CD14-positive monocyte (primary cell): Measurements from ENCODE around the gene PPP1R1B. TPM values are rescaled to one million over a fixed set of nuclear protein-coding genes. Genes with fewer than 3 reads are reported as not detected.

Source experiments
- DNase-seq, 3 donors: peaks; one replicate each; pipeline ENCODE4 v3.0.0-alpha.2; 2011 to 2022
- H2AFZ ChIP-seq: 2 replicates; pipeline ENCODE4 v1.6.0; 2012; ENCODE audit warnings: mild to moderate bottlenecking, low read depth, low read length, inconsistent platforms; ENCODE audit not compliant: insufficient read depth, poor library complexity, severe bottlenecking
- H3K27ac ChIP-seq, 2 donors: 1 replicate in 1 of 2; 2 replicates in 1 of 2; pipeline ENCODE4 v1.5.1; 2012 to 2013; ENCODE audit warnings: low read length in 2 of 2, control low read depth in 1 of 2, inconsistent platforms in 1 of 2, low read depth in 1 of 2, mild to moderate bottlenecking in 1 of 2
- H3K27me3 ChIP-seq, 2 donors: one replicate each; pipeline versions ENCODE4 v1.6.0 to v1.6.1; 2011 to 2013; ENCODE audit warnings: low read length in 2 of 2; ENCODE audit not compliant: control insufficient read depth in 2 of 2, insufficient read depth in 2 of 2
- H3K36me3 ChIP-seq, 2 donors: replicated peaks in 1 of 2; 1 replicate in 1 of 2; 2 replicates in 1 of 2; pipeline versions ENCODE4 v1.5.1 to v1.6.1; 2012 to 2013; ENCODE audit warnings: low read length in 2 of 2, control low read depth in 1 of 2, inconsistent platforms in 1 of 2, mild to moderate bottlenecking in 1 of 2; ENCODE audit not compliant: insufficient read depth in 2 of 2, control insufficient read depth in 1 of 2
- H3K4me1 ChIP-seq, 2 donors: 1 replicate in 1 of 2; 2 replicates in 1 of 2; pipeline versions ENCODE4 v1.5.1 to v1.6.1; 2012 to 2013; ENCODE audit warnings: low read length in 2 of 2, control low read depth in 1 of 2, inconsistent platforms in 1 of 2, mild to moderate bottlenecking in 1 of 2, moderate library complexity in 1 of 2; ENCODE audit not compliant: insufficient read depth in 2 of 2, control insufficient read depth in 1 of 2
- H3K4me2 ChIP-seq: replicated peaks from 2 replicates; pipeline ENCODE3; 2012; ENCODE audit warnings: low read length, moderate library complexity, mild to moderate bottlenecking; ENCODE audit not compliant: poor library complexity, severe bottlenecking; ENCODE audit errors: extremely low read depth
- H3K4me3 ChIP-seq, 3 experiments: fragments of 200-600 bp in 1 of 3; sonication (generic) in 1 of 3; replicated peaks in 1 of 3; 1 replicate in 2 of 3; 2 replicates in 1 of 3; pipeline ENCODE4 v1.5.1; 2011 to 2013; ENCODE audit warnings: low read length in 3 of 3, mild to moderate bottlenecking in 3 of 3, control low read depth in 2 of 3, low read depth in 2 of 3, inconsistent platforms in 1 of 3, moderate library complexity in 1 of 3
- H3K79me2 ChIP-seq: 2 replicates; pipeline ENCODE4 v1.6.0; 2012; ENCODE audit warnings: mild to moderate bottlenecking, control low read depth, inconsistent platforms, low read length, moderate library complexity; ENCODE audit not compliant: insufficient read depth
- H3K9ac ChIP-seq: 2 replicates; pipeline ENCODE4 v1.6.0; 2017; ENCODE audit warnings: low read length, mild to moderate bottlenecking; ENCODE audit not compliant: insufficient read depth, poor library complexity, severe bottlenecking
- H3K9me3 ChIP-seq, 2 donors: replicated peaks in 1 of 2; 1 replicate in 1 of 2; 2 replicates in 1 of 2; pipeline versions ENCODE4 v1.5.1 to v1.6.1; 2012 to 2013; ENCODE audit warnings: low read length in 2 of 2, control low read depth in 1 of 2; ENCODE audit not compliant: control insufficient read depth in 1 of 2, insufficient read depth in 1 of 2
- H4K20me1 ChIP-seq: 2 replicates; pipeline ENCODE4 v1.6.0; 2012; ENCODE audit warnings: mild to moderate bottlenecking, low read length, control low read depth, moderate library complexity; ENCODE audit not compliant: insufficient read depth
- H3K27ac Mint-ChIP-seq, 7 donors: one replicate each; pipeline ENCODE4 v1.8.0; 2020; ENCODE audit warnings: mild to moderate bottlenecking in 7 of 7, mixed read lengths in 7 of 7, moderate library complexity in 6 of 7, inconsistent platforms in 2 of 7
- H3K27me3 Mint-ChIP-seq, 3 donors: one replicate each; pipeline ENCODE4 v1.8.0; 2021 to 2022; ENCODE audit warnings: low read depth in 3 of 3, mild to moderate bottlenecking in 3 of 3, mixed read lengths in 3 of 3, moderate library complexity in 3 of 3, inconsistent platforms in 1 of 3
- H3K36me3 Mint-ChIP-seq, 2 donors: one replicate each; pipeline ENCODE4 v1.8.0; 2020; ENCODE audit warnings: mixed read lengths in 2 of 2, inconsistent platforms in 1 of 2, mild to moderate bottlenecking in 1 of 2
- H3K4me1 Mint-ChIP-seq: one replicate; pipeline ENCODE4 v1.8.0; 2020; ENCODE audit warnings: mild to moderate bottlenecking, mixed read lengths
- H3K4me3 Mint-ChIP-seq, 2 donors: one replicate each; pipeline ENCODE4 v1.8.0; 2020; ENCODE audit warnings: mild to moderate bottlenecking in 2 of 2, mixed read lengths in 2 of 2, moderate library complexity in 1 of 2
- H3K9me3 Mint-ChIP-seq, 7 donors: one replicate each; pipeline ENCODE4 v1.8.0; 2020 to 2022; ENCODE audit warnings: mixed read lengths in 7 of 7, mild to moderate bottlenecking in 6 of 7, moderate library complexity in 6 of 7, inconsistent platforms in 2 of 7
- CTCF ChIP-seq: fragments of 200-600 bp; IDR thresholded peaks from one replicate; pipeline ENCODE4 v1.8.0; 2022; ENCODE audit warnings: antibody characterized with exemption, mild to moderate bottlenecking
- WGBS: methylation state at CpG from one replicate; pipeline ENCODE4 v1.1.5; 2013; ENCODE audit warnings: missing lambda C conversion rate; ENCODE audit not compliant: insufficient coverage; 5-methylcytosine and 5-hydroxymethylcytosine counted together
- intact Hi-C, 2 donors: fragments of 100-400 bp; cut with micrococcal nuclease; formaldehyde crosslinking; loops; one replicate each; pipeline versions ENCODE4 v1.15.0 to v1.15.1; 2023
- polyA plus RNA-seq, 3 donors: library from polyadenylated mRNA; depleted of rRNA in 1 of 3; unstranded in 2 of 3; stranded (reverse) in 1 of 3; fragments of 300-500 nt in 2 of 3; fragments of >200 nt in 1 of 3; fragmentation: Illumina TruSeq in 2 of 3; gene quantifications; 1 replicate in 2 of 3; 2 replicates in 1 of 3; pipeline ENCODE4 v1.2.3, GENCODE V29; 2012 to 2021

The PPP1R1B gene
- polyA plus RNA-seq, 3 donors = 0.05 TPM; not detected in 2

GRCh38 chr17:39666231-39666600 is 39.5 kb downstream of the PPP1R1B start:
- peaks cover 49 to 75% (median 63%) of the 10 kb centered on the region in 3 donors for H3K27me3 Mint-ChIP-seq
- Histone ChIP-seq H3K4me1 (peaks cover 12 to 14% of the 10 kb centered on the region in 2 donors), H3K9ac (no peak overlapping the region), H3K36me3 (peaks cover 17 to 19% of the 10 kb centered on the region in 2 donors), H2AFZ (no peak overlapping the region), H3K27me3 (peaks cover 19 to 62% of the 10 kb centered on the region in 2 donors), H3K9me3 (peaks cover 0 to 11% of the 10 kb centered on the region in 2 donors), H3K79me2 (no peaks in the 10 kb centered on the region), H3K4me2 (no peak overlapping the region), H3K4me3 (no peak overlapping the region), H4K20me1 (peaks cover 7% of the 10 kb centered on the region), H3K27ac (no peak overlapping the region)
- WGBS = 70% methylated on average over 2 of the region's 2 CpGs
- intact Hi-C loops = loop anchor here in 1 of 2 donors (5.0 kb wide), 1 partner anchor 44 kb away; no protein-coding TSS in a partner anchor
- H3K36me3 Mint-ChIP-seq = peaks cover 19% of the 10 kb centered on the region in 2 donors
- H3K4me1 Mint-ChIP-seq = peaks cover 10% of the 10 kb centered on the region
- TF ChIP-seq CTCF = no peak
- peak overlapping the region in 1 of 7 donors; percentile 71 for H3K27ac Mint-ChIP-seq
- DNase-seq = no peak
- peak overlapping the region in 1 of 2 donors; percentile 27 for H3K4me3 Mint-ChIP-seq
- H3K9me3 Mint-ChIP-seq = peaks cover 0 to 14% (median 5%) of the 10 kb centered on the region in 7 donors

GRCh38 chr17:39666601-39667261 is 40.0 kb downstream of the PPP1R1B start:
- peak overlapping the region in 1 of 2 donors; percentile 77 for H3K4me3 Mint-ChIP-seq
- no peak overlapping the region for H3K27ac ChIP-seq
- H4K20me1 ChIP-seq = peaks cover 7% of the 10 kb centered on the region
- no peak overlapping the region for H3K9ac ChIP-seq
- H3K27me3 Mint-ChIP-seq = peaks cover 53 to 80% (median 67%) of the 10 kb centered on the region in 3 donors
- H3K4me2 ChIP-seq = no peak overlapping the region
- H3K79me2 ChIP-seq = no peaks in the 10 kb centered on the region
- peaks cover 13 to 15% of the 10 kb centered on the region in 2 donors for H3K36me3 Mint-ChIP-seq
- H3K27me3 ChIP-seq = peaks cover 19 to 67% of the 10 kb centered on the region in 2 donors
- H3K9me3 ChIP-seq = peaks cover 0 to 11% of the 10 kb centered on the region in 2 donors
- peaks cover 12 to 14% of the 10 kb centered on the region in 2 donors for H3K36me3 ChIP-seq
- DNase-seq = no peak
- peaks cover 0 to 14% (median 5%) of the 10 kb centered on the region in 7 donors for H3K9me3 Mint-ChIP-seq
- no peak overlapping the region for H3K4me3 ChIP-seq
- TF ChIP-seq CTCF = no peak
- WGBS = 63% methylated on average over 5 of the region's 11 CpGs
- H3K27ac Mint-ChIP-seq = no peak overlapping the region
- H3K4me1 ChIP-seq = peaks cover 12 to 14% of the 10 kb centered on the region in 2 donors
- no peak overlapping the region for H2AFZ ChIP-seq
- intact Hi-C loops = loop anchor here in 1 of 2 donors (5.0 kb wide), 1 partner anchor 44 kb away; no protein-coding TSS in a partner anchor
- H3K4me1 Mint-ChIP-seq = peaks cover 10% of the 10 kb centered on the region
